ENCODE measurements around the gene PLEKHM3. TPM values are rescaled to one million over a fixed set of nuclear protein-coding genes. Genes with fewer than 3 reads are reported as not detected.
A peak's percentile ranks its signal among the peaks of the same experiment; 100 is the strongest.

Gene PLEKHM3
- total and polyA plus RNA-seq, 2 of the 13 experiments (the other 11 are each of a cell fraction or from before 2014, with no cell fraction given): 4.5 to 4.7 TPM

DNA sequence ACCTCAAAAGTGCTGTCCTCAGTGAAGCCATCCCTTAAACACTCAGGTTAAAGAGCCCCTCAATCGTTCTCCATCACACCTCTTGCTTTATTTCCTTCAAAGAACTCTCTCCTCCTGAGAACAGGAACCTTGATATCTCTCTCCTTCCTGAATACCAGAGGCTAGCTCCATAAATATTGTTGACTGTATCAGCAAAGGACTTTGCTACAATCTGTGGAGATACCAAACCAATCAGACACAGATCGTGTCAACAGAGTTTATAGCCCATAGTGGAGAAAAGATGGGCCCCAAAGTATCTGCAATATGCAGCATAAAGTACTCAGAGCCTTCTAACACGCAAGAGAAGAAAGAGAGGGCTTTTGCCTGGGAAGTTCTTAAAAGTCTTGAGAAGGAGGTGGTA, 36.4 kb downstream of the PLEKHM3 start:
- ATAC-seq: no peak
- ChIA-PET CTCF (ENCODE audit: low intra/inter-chr PET ratio, low total read pairs) (no interaction called here), POLR2A (no interaction called here)
- in situ Hi-C loops (cut with HindIII; ENCODE audit: extremely low pct_ligation_motif_present, low pct_unique_long_range_greater_than_20kb): no loop called here
- intact Hi-C loops (cut with micrococcal nuclease; ENCODE audit: unreplicated experiment): no loop called here
- Histone ChIP-seq H3K4me2 (ENCODE audit: low read depth, low read length) (no peak overlapping the region), H3K9me3 (ENCODE audit: low read length) (no peaks in the 10 kb centered on the region), H3K27ac (ENCODE audit: extremely low read length, insufficient read depth, low read length) (no peak overlapping the region), H3K4me1 (ENCODE audit: insufficient read depth, low read length) (no peaks in the 10 kb centered on the region), H3K79me2 (ENCODE audit: insufficient read depth, low read length) (no peaks in the 10 kb centered on the region), H3K9ac (ENCODE audit: insufficient read depth, low read depth, low read length) (no peak overlapping the region), H2AFZ (ENCODE audit: low read length) (no peak overlapping the region), H3K36me3 (replicated peaks in 1 of 2; ENCODE audit: control insufficient read depth in 1 of 2, insufficient read depth in 2 of 2, low read length in 2 of 2) (no peaks in the 10 kb centered on the region), H3K27me3 (ENCODE audit: control insufficient read depth in 1 of 2, insufficient read depth in 2 of 2, low read length in 2 of 2) (no peaks in the 10 kb centered on the region), H3K4me3 (replicated peaks in 1 of 3; ENCODE audit: insufficient read depth in 1 of 3, low read depth in 2 of 3, low read length in 3 of 3) (no peak overlapping the region), H4K20me1 (ENCODE audit: insufficient read depth, low read length) (no peaks in the 10 kb centered on the region)
- WGBS (ENCODE audit: low lambda C conversion rate): 78% methylated on average over 3 of the region's 3 CpGs
- FAIRE-seq: no peak
- BruUV-seq (replicated peaks): no TSS peak
- DNase-seq (ENCODE audit: low spot score): no peak
- TF ChIP-seq ZSCAN29 (CRISPR knock-in tag; conservative IDR thresholded peaks at IDR 0.05) (no peak), NCOA2 (CRISPR knock-in tag; IDR thresholded peaks at IDR 0.05) (no peak), NKX3-1 (CRISPR knock-in tag; IDR thresholded peaks at IDR 0.05) (no peak), DPF2 (CRISPR knock-in tag; IDR thresholded peaks at IDR 0.05; ENCODE audit: borderline replicate concordance, low read depth) (no peak), SIN3A (IDR thresholded peaks at IDR 0.05; ENCODE audit: borderline replicate concordance, low read depth, low read length) (no peak), ZFYVE20 (CRISPR knock-in tag; IDR thresholded peaks at IDR 0.05; ENCODE audit: borderline replicate concordance, low read depth) (no peak)

DNA sequence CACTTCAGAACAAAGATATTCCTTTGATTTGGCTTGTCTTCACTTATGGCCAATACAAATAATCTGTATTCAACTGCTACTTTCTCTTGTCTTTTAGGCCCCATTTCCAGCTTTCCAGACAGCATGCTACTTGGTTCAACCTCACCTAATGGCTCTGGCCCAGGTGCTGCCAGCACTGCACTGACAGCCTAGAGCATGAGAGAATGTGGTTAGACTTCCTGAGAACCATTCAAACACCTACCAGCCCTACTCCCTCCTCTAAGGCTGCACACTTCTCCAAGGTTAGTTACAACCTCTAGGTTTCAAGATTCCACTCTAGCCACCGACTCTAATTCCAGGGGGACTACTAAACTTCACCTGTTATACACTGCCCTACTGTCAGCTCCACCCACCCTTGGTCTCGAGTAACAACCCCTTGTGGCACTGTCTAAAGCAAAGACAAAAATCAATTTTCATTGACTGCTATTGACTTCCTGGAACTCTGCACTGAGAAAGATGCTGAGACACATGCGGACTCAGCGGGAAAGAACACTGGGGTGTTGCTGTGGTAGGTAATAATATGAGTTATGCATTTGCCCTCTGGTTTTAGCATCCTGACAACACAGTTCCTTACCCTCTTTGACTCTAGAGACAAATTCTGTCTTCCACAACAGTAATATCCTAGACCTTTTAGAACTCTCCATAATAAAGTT, 38.2 kb downstream of the PLEKHM3 start:
- Histone ChIP-seq H3K36me3 (replicated peaks in 1 of 2; ENCODE audit: control insufficient read depth in 1 of 2, insufficient read depth in 2 of 2, low read length in 2 of 2) (no peaks in the 10 kb centered on the region), H3K4me3 (replicated peaks in 1 of 3; ENCODE audit: insufficient read depth in 1 of 3, low read depth in 2 of 3, low read length in 3 of 3) (no peak overlapping the region), H3K79me2 (ENCODE audit: insufficient read depth, low read length) (no peaks in the 10 kb centered on the region), H3K4me2 (ENCODE audit: low read depth, low read length) (no peak overlapping the region), H4K20me1 (ENCODE audit: insufficient read depth, low read length) (no peaks in the 10 kb centered on the region), H3K4me1 (ENCODE audit: insufficient read depth, low read length) (no peaks in the 10 kb centered on the region), H3K27me3 (ENCODE audit: control insufficient read depth in 1 of 2, insufficient read depth in 2 of 2, low read length in 2 of 2) (no peaks in the 10 kb centered on the region), H2AFZ (ENCODE audit: low read length) (no peak overlapping the region), H3K9me3 (ENCODE audit: low read length) (no peaks in the 10 kb centered on the region), H3K27ac (ENCODE audit: extremely low read length, insufficient read depth, low read length) (no peak overlapping the region), H3K9ac (ENCODE audit: insufficient read depth, low read depth, low read length) (no peak overlapping the region)
- ChIA-PET CTCF (ENCODE audit: low intra/inter-chr PET ratio, low total read pairs) (no interaction called here), POLR2A (no interaction called here)
- FAIRE-seq (no peak), ATAC-seq (peak; percentile 50), DNase-seq (ENCODE audit: low spot score) (no peak)
- no TSS peak for BruUV-seq (replicated peaks)
- WGBS (ENCODE audit: low lambda C conversion rate): 90% methylated on average over 4 of the region's 4 CpGs
- TF ChIP-seq TEAD2 (CRISPR knock-in tag; IDR thresholded peaks at IDR 0.05) (no peak), ZNF556 (CRISPR knock-in tag; IDR thresholded peaks at IDR 0.05; ENCODE audit: borderline replicate concordance) (no peak), ZNF564 (CRISPR knock-in tag; IDR thresholded peaks at IDR 0.05) (no peak), ZNF749 (CRISPR knock-in tag; IDR thresholded peaks at IDR 0.05; ENCODE audit: borderline replicate concordance) (no peak), NR2F2 (IDR thresholded peaks at IDR 0.05; ENCODE audit: borderline replicate concordance, low read depth) (no peak), ERF (CRISPR knock-in tag; IDR thresholded peaks at IDR 0.05) (no peak), KAT2B (IDR thresholded peaks at IDR 0.05; ENCODE audit: borderline replicate concordance, low read depth, low read length) (peak; percentile 82), STAT5B (CRISPR knock-in tag; IDR thresholded peaks at IDR 0.05) (no peak)
- TF ChIP-seq, protein P1, sequence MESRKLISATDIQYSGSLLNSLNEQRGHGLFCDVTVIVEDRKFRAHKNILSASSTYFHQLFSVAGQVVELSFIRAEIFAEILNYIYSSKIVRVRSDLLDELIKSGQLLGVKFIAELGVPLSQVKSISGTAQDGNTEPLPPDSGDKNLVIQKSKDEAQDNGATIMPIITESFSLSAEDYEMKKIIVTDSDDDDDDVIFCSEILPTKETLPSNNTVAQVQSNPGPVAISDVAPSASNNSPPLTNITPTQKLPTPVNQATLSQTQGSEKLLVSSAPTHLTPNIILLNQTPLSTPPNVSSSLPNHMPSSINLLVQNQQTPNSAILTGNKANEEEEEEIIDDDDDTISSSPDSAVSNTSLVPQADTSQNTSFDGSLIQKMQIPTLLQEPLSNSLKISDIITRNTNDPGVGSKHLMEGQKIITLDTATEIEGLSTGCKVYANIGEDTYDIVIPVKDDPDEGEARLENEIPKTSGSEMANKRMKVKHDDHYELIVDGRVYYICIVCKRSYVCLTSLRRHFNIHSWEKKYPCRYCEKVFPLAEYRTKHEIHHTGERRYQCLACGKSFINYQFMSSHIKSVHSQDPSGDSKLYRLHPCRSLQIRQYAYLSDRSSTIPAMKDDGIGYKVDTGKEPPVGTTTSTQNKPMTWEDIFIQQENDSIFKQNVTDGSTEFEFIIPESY (CRISPR knock-in tag; IDR thresholded peaks at IDR 0.05): peak; percentile 71; the same call in 1 of the 2 replicates
- TF ChIP-seq, protein P2, sequence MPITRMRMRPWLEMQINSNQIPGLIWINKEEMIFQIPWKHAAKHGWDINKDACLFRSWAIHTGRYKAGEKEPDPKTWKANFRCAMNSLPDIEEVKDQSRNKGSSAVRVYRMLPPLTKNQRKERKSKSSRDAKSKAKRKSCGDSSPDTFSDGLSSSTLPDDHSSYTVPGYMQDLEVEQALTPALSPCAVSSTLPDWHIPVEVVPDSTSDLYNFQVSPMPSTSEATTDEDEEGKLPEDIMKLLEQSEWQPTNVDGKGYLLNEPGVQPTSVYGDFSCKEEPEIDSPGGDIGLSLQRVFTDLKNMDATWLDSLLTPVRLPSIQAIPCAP (CRISPR knock-in tag; IDR thresholded peaks at IDR 0.05; ENCODE audit: low read depth): no peak
- intact Hi-C loops (cut with micrococcal nuclease; ENCODE audit: unreplicated experiment): no loop called here
- in situ Hi-C loops (cut with HindIII; ENCODE audit: extremely low pct_ligation_motif_present, low pct_unique_long_range_greater_than_20kb): no loop called here

Measured in HepG2 (cell line).